ENCODE results near the gene MICAL2.

DNA sequence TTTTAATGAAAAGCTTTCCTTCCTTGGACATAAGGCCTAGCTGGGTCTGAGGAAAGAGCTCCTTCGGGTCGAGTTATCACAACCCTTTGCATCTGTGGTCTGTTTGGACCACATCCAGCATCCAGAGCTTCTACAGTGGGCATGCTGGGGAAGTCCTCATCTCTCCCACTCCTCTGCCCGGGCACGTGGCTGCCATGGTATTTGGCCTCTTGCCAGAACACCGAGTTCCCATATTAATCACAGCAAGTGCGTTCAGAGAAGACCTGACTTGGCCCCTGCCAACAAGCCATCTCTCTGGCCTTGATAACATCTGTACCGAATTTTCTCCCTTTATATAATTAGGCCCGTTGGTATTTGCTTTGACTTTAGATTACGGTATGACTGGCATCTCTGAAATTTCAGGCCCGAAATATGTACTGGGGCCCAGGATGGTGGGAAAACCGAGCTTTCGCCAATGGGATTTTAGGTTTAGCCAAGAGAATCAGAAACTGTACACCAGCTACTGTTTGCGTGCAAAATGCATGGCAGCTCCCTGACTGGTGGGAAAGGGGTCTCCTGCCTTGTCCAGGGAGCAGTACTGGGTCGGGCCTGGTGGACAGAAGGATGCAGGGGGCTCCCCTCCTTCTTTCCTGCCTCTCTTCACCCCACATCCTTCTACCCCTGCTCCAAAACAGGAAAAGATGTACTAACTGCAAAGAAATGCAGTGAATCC lies 90.0 kb downstream of the MICAL2 start:
- no peak for TF ChIP-seq POLR2AphosphoS5 (IDR thresholded peaks at IDR 0.05; ENCODE audit: low read depth, low read length)
- no peak for TF ChIP-seq TAF1 (IDR thresholded peaks at IDR 0.05; ENCODE audit: low read depth, low read length)
- TF ChIP-seq SPI1 (IDR thresholded peaks at IDR 0.05; ENCODE audit: low read depth, low read length), result no peak
- TF ChIP-seq POLR2A (IDR thresholded peaks at IDR 0.05; ENCODE audit: low read depth, low read length), result no peak
